GM13976 (cell line): ENCODE data around the gene AUTS2.
"Not testable (repeated sequence)": the region's sequence is repeated elsewhere in the genome, so short reads cannot be mapped to it uniquely, and the experiment has no call there.

Source experiments
- DNase-seq: peaks from one replicate; pipeline ENCODE4 v3.0.0; 2012; ENCODE audit warnings: low spot score
- CTCF ChIP-seq: IDR thresholded peaks from 2 replicates; pipeline ENCODE4 v1.5.1; 2012; ENCODE audit warnings: borderline replicate concordance, mild to moderate bottlenecking; ENCODE audit not compliant: insufficient read depth; ENCODE audit errors: extremely low read depth, missing control alignments, control extremely low read depth
- in situ Hi-C: fragments of 300-500 bp; cut with MboI; formaldehyde crosslinking; loops from one replicate; pipeline ENCODE4 v1.12.0; 2022; ENCODE audit warnings: low sequenced_read_pairs, mixed read lengths, inconsistent platforms; ENCODE audit not compliant: unreplicated experiment

The AUTS2 gene

GRCh38 chr7:70360557-70360956 lies 762.3 kb downstream of the AUTS2 start:
- no peak for DNase-seq
- in situ Hi-C loops = no loop called here
- TF ChIP-seq CTCF = no peak

DNA sequence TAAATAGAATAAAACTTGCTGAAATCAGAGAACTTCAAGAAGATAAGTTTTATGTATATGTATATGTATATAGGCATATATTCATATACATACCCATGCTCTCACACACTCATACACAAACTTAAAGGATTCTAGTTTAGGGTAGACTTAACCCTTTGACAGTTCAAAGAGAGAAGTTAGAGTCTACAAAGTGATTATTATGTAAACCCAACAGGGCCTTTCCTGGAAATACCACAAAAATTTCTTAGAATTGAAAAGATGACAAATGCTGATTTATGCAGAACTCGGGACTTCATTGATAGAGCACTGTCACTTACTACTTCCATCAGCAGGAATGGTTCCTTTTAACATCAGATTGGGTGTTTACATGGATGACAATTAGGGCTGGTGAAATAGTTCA lies 763.5 kb downstream of the AUTS2 start:
- no peak for DNase-seq
- in situ Hi-C loops = no loop called here
- no peak for TF ChIP-seq CTCF

DNA sequence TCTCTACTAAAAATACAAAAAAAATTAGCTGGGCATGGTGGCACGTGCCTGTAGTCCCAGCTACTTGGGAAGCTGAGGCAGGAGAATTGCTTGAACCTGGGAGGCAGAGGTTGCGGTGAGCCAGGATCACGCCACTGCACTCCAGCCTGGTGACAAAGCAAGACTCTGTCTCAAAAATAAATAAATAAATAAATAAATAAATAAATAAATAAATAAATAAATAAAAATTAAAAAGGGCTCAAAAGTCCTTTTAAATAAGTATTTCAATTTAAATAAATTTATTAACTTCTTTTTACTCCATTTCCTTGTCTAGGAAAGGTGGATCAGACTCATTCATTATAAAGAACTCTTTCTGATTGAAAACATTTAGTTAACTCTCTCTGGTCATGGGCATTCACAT lies 766.1 kb downstream of the AUTS2 start:
- in situ Hi-C loops, DNase-seq: not testable (repeated sequence)

GRCh38 chr7:70371652-70372051 lies 773.4 kb downstream of the AUTS2 start:
- in situ Hi-C loops = no loop called here
- DNase-seq = no peak
- no peak for TF ChIP-seq CTCF

- no peak for DNase-seq
- in situ Hi-C loops = no loop called here
- TF ChIP-seq CTCF = no peak
These were observed 774.7 kb downstream of the AUTS2 start for GRCh38 chr7:70372768-70373515.

DNA sequence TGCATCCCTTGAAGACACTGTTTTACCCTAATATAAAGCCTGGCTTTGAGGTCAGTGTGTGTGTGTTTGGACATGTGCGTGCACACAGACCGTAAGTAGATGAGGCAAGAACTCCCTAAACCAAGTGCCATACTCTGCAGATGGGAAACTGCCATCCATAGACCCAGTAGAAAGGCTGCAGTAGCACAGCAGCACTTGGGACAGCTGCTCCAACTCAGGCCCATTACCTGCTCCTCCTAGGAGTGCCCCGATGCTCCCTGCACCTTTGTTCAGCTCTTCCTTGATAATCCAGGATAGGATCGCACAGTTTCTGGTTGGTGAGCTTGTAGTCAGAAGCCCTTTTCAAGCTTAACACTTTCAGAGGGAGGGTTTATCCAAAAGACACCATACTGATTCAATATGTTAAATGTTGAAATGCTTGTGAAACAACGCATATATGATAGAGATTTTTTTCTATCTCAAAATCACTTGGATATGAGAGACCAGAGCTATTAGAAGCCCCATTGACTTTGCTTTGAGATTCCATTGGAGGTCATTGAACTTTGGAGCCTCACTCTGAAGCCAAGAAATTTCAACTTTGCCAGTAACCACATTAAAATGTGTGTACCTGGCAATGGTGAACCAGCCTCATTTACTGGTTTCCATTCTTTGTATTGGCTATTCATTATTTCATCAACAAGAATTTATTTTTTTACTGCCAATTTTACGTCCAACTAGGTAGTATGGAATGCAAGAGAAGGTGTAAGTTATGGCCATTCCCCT lies 776.7 kb downstream of the AUTS2 start:
- in situ Hi-C loops = no loop called here
- no peak for DNase-seq
- no peak for TF ChIP-seq CTCF

GRCh38 chr7:70376561-70377031 lies 778.3 kb downstream of the AUTS2 start:
- in situ Hi-C loops = no loop called here
- TF ChIP-seq CTCF = no peak
- DNase-seq = no peak
